ENCODE results near the gene DERA. TPM values are rescaled to one million over a fixed set of nuclear protein-coding genes. Genes with fewer than 3 reads are reported as not detected.

DERA gene
- total and polyA plus RNA-seq, 2 of the 13 experiments (the other 11 are each of a cell fraction or from before 2014, with no cell fraction given) = 24.0 to 51.3 TPM

DNA sequence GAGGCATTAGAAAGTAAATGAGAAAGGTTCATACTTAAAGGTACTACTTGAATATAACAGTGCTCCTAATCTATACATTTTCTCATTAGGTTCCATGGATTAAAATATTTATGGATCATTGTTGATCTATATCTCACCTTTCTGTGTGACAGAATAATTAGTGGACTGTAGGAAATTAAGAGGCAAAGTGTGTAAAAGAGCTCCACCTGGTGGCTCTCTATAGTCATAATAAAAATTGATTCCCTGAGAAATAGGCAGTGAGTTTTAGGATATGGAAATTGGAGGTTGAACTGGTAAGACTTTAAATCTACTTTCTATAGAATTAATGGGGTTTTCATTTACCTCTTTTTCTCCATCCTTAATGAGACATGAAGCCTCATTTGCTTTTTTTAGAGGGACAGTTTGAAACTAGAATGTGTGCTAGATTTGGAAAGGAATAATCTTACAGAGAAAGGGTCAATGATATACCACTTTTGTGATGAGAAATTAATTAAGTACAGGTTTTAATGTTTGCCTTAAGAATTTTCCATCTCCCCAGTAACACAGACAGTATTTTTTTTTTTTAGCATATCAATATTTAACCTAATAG is 11.8 kb upstream of the DERA start (continued):
- TF ChIP-seq ZHX1 (CRISPR knock-in tag; IDR thresholded peaks at IDR 0.05; ENCODE audit: low read depth) (no peak), YEATS2 (CRISPR knock-in tag; IDR thresholded peaks at IDR 0.05; ENCODE audit: borderline replicate concordance) (no peak), YY1 (IDR thresholded peaks at IDR 0.05; ENCODE audit: insufficient read depth, insufficient replicate concordance, low read depth, low read length) (no peak), TGIF2 (CRISPR knock-in tag; IDR thresholded peaks at IDR 0.05) (no peak), AHR (CRISPR knock-in tag; IDR thresholded peaks at IDR 0.05) (no peak), MTF1 (CRISPR knock-in tag; IDR thresholded peaks at IDR 0.05) (no peak), ELF4 (CRISPR knock-in tag; IDR thresholded peaks at IDR 0.05; ENCODE audit: borderline replicate concordance) (no peak)
- TF ChIP-seq, protein P1, sequence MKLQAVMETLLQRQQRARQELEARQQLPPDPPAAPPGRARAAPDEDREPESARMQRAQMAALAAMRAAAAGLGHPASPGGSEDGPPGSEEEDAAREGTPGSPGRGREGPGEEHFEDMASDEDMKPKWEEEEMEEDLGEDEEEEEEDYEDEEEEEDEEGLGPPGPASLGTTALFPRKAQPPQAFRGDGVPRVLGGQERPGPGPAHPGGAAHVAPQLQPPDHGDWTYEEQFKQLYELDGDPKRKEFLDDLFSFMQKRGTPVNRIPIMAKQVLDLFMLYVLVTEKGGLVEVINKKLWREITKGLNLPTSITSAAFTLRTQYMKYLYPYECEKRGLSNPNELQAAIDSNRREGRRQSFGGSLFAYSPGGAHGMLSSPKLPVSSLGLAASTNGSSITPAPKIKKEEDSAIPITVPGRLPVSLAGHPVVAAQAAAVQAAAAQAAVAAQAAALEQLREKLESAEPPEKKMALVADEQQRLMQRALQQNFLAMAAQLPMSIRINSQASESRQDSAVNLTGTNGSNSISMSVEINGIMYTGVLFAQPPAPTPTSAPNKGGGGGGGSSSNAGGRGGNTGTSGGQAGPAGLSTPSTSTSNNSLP (IDR thresholded peaks at IDR 0.05; ENCODE audit: low read depth, low read length) = peak; percentile 44; the same call in 1 of the 2 replicates
- TF ChIP-seq, protein P2, sequence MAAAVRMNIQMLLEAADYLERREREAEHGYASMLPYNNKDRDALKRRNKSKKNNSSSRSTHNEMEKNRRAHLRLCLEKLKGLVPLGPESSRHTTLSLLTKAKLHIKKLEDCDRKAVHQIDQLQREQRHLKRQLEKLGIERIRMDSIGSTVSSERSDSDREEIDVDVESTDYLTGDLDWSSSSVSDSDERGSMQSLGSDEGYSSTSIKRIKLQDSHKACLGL (CRISPR knock-in tag; IDR thresholded peaks at IDR 0.05) = no peak

All from HepG2 (cell line).